IPS-18c (cell line): ENCODE results near the gene PLD5.
"Not testable (repeated sequence)": the region's sequence is repeated elsewhere in the genome, so short reads cannot be mapped to it uniquely, and the experiment has no call there.

Experiments
- H3K4me3 ChIP-seq: 2 replicates; pipeline ENCODE4 v1.7.0; 2013; ENCODE audit warnings: low read depth, mild to moderate bottlenecking, low read length, moderate library complexity; ENCODE audit not compliant: insufficient read depth
- H3K9me3 ChIP-seq: one replicate; pipeline ENCODE4 v1.6.1; 2013; ENCODE audit warnings: mild to moderate bottlenecking, low read length, moderate library complexity; ENCODE audit not compliant: control insufficient read depth, insufficient read depth

The PLD5 gene

GRCh38 chr1:242211254-242212022 lies 313.1 kb downstream of the PLD5 start:
- Histone ChIP-seq H3K4me3 (no peak overlapping the region), H3K9me3 (no peaks in the 10 kb centered on the region)

GRCh38 chr1:242210316-242210715 lies 314.2 kb downstream of the PLD5 start:
- not testable (repeated sequence) for H3K4me3 ChIP-seq, H3K9me3 ChIP-seq

- H3K4me3 ChIP-seq, result no peak overlapping the region
- H3K9me3 ChIP-seq, result no peaks in the 10 kb centered on the region
Measured at GRCh38 chr1:242209063-242209462, 315.4 kb downstream of the PLD5 start.

- Histone ChIP-seq H3K4me3 (no peak overlapping the region), H3K9me3 (no peaks in the 10 kb centered on the region)
Measured at GRCh38 chr1:242208021-242208420, 316.5 kb downstream of the PLD5 start.

GRCh38 chr1:242206994-242207393 lies 317.5 kb downstream of the PLD5 start:
- Histone ChIP-seq H3K4me3 (no peak overlapping the region), H3K9me3 (no peaks in the 10 kb centered on the region)

- H3K4me3 ChIP-seq, result no peak overlapping the region
- no peaks in the 10 kb centered on the region for H3K9me3 ChIP-seq
Measured at GRCh38 chr1:242205622-242206489, 318.6 kb downstream of the PLD5 start.

- H3K9me3 ChIP-seq, result no peaks in the 10 kb centered on the region
- no peak overlapping the region for H3K4me3 ChIP-seq
Measured at GRCh38 chr1:242203262-242203661, 321.2 kb downstream of the PLD5 start.

- H3K4me3 ChIP-seq, result no peak overlapping the region
- no peaks in the 10 kb centered on the region for H3K9me3 ChIP-seq
Measured at GRCh38 chr1:242201090-242201489, 323.4 kb downstream of the PLD5 start.

- no peaks in the 10 kb centered on the region for H3K9me3 ChIP-seq
- H3K4me3 ChIP-seq, result no peak overlapping the region
Measured at GRCh38 chr1:242199776-242200458, 324.6 kb downstream of the PLD5 start.

GRCh38 chr1:242197907-242198820 lies 326.3 kb downstream of the PLD5 start:
- H3K9me3 ChIP-seq, result no peaks in the 10 kb centered on the region
- no peak overlapping the region for H3K4me3 ChIP-seq

- Histone ChIP-seq H3K9me3 (no peaks in the 10 kb centered on the region), H3K4me3 (no peak overlapping the region)
Measured at GRCh38 chr1:242196914-242197313, 327.6 kb downstream of the PLD5 start.

GRCh38 chr1:242196101-242196500 lies 328.4 kb downstream of the PLD5 start:
- Histone ChIP-seq H3K9me3 (no peaks in the 10 kb centered on the region), H3K4me3 (no peak overlapping the region)

- Histone ChIP-seq H3K4me3 (no peak overlapping the region), H3K9me3 (no peaks in the 10 kb centered on the region)
Measured at GRCh38 chr1:242189591-242189990, 334.9 kb downstream of the PLD5 start.

- no peaks in the 10 kb centered on the region for H3K9me3 ChIP-seq
- no peak overlapping the region for H3K4me3 ChIP-seq
Measured at GRCh38 chr1:242187816-242188215, 336.7 kb downstream of the PLD5 start.

- H3K4me3 ChIP-seq, result no peak overlapping the region
- H3K9me3 ChIP-seq, result no peaks in the 10 kb centered on the region
Measured at GRCh38 chr1:242187171-242187570, 337.3 kb downstream of the PLD5 start.

- no peak overlapping the region for H3K4me3 ChIP-seq
- no peaks in the 10 kb centered on the region for H3K9me3 ChIP-seq
Measured at GRCh38 chr1:242185731-242186130, 338.8 kb downstream of the PLD5 start.

- Histone ChIP-seq H3K4me3 (no peak overlapping the region), H3K9me3 (no peaks in the 10 kb centered on the region)
Measured at GRCh38 chr1:242184955-242185354, 339.5 kb downstream of the PLD5 start.
